Activated CD8-positive, alpha-beta memory T cell treated with anti-CD3 and anti-CD28 coated beads, Interleukin-2, amount 50 U/mL, for 24 hours (primary cell): Measurements from ENCODE around the gene IL17C.
A peak's percentile ranks its signal among the peaks of the same experiment; 100 is the strongest.
"Not testable (repeated sequence)": the region's sequence is repeated elsewhere in the genome, so short reads cannot be mapped to it uniquely, and the experiment has no call there.

Source experiments
- DNase-seq: peaks from one replicate; pipeline ENCODE4 v3.0.0-alpha.2; 2020; ENCODE audit errors: extremely low read depth

The IL17C gene

DNA sequence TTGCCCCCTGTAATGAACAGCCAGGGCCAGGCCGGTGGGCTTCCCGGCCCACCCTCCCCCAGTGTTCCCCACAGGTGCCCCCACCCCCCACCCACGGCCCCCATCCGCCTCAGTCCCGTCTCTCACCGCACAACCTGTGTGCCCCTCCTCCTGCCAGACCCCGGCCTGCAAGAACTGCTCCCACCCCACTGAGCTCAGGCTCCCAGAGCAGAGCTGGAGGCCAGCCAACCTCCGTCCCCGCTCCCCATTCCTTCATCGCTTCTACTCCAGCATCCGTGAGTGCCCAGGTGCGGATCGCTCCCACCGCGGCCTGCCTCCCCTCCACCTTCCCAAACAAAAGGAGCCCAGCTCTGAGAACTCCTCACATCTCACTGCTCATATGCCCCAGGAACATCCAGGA, 20.3 kb downstream of the IL17C start:
- DNase-seq, result no peak

GRCh38 chr16:88659160-88659559, 20.8 kb downstream of the IL17C start:
- DNase-seq, result no peak

GRCh38 chr16:88661468-88661867, 23.1 kb downstream of the IL17C start:
- DNase-seq, result no peak

GRCh38 chr16:88662222-88662842, 24.0 kb downstream of the IL17C start:
- no peak for DNase-seq

DNA sequence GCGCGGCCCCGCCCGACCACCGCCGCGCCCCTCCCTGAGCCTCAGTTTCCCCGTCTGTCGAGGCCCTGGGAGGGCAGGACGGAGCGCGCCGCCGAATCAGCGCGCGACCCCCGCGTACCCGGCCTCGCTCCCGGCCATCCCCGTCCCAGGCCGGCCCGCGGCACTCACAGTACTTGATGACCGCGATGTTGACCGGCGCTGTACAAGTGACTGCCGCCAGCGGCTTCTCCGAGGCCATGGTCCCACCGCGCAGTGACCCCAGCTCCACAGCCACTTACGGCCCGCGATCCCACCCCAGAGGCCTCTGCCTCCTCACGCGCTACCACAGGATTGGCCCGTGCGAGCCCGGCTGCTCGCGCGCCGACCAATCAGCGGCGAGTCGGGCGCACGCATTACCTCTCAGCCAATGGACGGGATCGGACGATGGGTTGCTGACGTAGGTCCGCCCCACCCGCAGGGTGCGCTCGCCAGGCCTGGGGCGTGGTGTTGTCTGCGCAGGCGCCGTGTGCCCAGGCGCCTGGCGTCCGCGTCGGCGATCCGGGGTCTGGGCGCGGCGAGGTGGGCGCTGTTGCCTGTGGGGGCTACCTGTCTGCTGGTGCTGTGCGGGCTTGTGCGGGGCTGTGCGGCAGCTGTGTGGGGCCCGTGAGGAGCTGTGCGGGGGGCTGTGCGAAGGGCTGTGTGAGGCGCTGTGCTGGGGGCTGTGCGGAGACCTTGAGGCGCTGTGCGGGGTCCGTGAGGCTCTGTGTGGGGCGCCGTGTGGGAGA, 24.7 kb downstream of the IL17C start, which contains the start of gene MVD:
Gene MVD (minus strand): TSS at position 249 of the 764 bp plus-strand sequence. CDS start 11 bp downstream, at position 238.
- DNase-seq, result peak; percentile 86

DNA sequence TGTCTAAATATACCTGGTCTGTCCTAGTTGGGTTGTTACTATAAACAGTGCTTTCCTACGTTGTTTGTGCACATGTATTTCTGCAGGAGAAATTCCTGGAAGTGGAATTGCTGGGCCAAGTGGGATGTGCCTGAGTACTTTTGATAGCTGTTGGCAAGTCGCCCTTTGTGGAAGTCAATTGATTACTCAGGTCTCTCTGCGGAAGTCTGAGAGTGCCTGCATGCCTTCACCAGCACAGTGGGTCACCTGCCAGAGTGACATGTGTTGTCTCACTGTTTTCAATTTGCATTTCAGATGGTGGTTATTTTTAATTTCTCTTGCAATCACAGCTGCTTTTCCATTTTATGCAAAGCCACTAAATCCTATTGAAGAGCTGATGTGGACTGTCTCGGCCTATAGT, 26.8 kb downstream of the IL17C start:
- no peak for DNase-seq

DNA sequence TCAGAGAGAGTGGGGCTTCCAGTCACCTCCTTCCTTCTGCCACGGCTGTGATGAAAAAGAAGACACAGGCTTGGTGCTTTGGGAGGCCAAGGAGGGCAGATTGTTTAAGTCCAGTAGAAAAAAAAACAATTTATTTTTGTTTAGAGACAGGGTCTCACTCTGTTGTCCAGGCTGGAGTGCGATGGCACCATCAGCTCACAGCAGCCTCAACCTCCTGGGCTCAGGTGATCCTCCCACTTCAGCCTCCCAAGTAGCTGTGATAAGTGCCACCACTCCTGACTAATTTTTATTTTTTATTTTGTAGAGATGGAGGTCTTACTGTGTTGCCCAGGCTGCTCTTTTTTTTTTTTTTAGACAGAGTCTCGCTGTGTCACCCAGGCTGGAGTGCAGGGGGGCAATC, 27.2 kb downstream of the IL17C start:
- DNase-seq, result no peak

- no peak for DNase-seq
Measured at GRCh38 chr16:88667461-88667860, 29.1 kb downstream of the IL17C start.

GRCh38 chr16:88669493-88669892, 31.1 kb downstream of the IL17C start:
- DNase-seq, result not testable (repeated sequence)

DNA sequence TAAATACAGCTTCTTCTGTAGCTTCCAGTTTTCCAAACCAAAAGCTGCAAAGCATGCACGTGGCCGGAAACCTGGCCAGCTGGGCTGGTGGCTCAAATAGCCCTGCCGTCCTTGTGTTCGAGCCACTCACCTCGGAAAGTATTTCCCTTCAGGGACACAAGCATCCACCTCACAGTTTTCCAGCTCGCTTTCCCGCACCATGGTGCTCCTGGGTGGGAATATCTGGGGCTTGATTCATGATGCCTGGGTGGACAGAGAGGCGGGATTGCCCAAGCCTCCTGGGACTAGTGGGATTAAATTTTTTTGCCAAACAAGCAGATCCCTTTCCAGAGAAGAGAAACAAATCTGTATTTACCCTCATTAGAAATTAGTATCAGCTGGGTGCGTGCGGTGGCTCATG, 31.6 kb downstream of the IL17C start:
- no peak for DNase-seq

- DNase-seq, result no peak
Measured at GRCh38 chr16:88671806-88672205, 33.4 kb downstream of the IL17C start.

- no peak for DNase-seq
Measured at GRCh38 chr16:88672776-88673175, 34.4 kb downstream of the IL17C start.

- DNase-seq, result no peak
Measured at GRCh38 chr16:88673716-88674379, 35.5 kb downstream of the IL17C start.

DNA sequence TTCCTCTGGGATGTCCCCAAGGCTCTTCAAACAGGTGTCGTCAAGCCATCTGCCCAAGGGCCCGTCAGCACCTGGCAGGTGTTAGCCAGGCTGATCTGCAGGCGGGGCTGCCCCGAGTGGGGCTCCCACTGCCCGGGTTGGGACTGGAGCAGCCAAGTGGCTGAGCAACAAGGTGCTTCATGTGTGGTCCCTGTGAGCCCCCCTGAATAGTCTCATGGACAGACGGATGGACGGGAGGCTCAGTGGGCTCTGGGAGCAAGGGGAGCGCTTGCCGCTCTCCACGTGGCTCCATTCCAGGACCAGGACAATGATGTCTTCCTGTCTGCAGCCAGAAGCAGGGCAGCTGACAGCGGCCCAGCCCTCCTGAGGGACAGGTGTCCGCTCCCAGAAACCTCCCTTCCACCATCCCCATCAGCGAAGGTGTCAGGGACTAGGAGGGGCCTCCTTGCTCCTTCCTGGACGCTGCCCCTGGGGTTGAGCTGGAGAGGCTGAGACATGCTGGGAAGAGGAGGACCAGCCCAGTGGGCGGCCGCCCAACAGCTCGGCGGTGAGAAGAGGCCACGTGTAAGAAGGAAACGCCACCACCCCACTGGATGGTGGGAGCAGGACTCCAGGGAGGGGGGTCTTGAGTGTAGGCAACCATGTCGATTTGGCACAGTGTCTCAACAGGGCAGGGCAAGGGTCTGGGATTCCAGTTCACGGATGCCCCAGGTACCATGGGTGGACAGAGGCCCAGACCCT, 38.3 kb downstream of the IL17C start:
- no peak for DNase-seq

DNA sequence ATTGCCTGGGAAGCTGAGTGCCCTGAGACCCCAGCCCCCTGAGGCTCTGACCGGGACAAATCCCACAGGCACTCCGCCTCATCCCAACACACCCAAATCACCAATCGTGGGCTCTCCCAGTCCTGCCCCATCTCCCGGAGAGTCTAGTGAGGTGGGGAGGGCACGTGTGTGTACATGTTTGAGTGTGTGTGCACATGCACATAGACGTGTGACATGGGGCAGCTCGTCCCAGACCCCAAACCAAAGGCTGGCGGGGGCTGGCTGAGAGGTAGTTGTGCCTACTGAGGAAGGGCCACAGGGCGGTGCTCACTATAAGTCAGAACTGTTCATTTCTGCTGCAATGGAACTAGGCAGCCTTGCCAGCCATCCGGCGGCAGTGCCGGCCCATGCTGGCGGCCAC, 39.3 kb downstream of the IL17C start:
- DNase-seq, result no peak

DNA sequence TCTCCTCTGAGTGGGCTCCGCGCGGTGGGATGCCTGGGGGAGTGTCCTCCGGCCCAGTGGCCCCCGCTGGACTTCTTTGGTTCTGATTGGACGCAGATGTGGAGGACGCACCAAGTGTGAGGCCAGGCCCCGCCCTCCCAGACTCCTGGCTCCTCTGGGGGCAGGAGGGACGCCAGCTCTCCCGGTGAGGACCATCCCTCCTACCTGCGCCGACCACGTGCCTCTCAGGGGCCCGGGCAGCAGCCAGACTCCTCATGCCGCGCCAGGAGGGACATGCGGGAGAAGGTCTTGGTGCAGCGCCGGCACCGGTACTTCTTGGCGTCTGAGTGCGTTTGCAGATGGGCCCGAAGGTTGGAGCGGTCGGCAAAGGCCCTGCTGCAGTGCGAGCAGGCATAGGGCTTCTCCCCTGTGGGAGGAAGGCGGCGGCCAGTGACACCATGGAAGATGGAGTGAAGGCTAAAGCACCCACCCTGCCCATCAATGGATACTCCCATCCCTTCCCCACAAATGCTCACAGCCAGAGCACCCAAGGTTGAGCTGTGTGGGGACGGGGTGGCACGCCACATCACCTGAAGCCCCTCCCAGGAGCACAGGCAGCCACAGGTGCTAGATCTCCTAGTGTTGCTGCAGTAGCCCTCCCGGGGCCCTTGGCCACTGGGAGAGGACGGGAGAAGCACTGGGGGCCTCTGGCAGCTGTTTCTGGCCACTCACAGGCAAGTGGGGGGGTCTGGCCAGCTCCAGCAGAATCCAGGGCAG, 40.0 kb downstream of the IL17C start:
- DNase-seq, result no peak

DNA sequence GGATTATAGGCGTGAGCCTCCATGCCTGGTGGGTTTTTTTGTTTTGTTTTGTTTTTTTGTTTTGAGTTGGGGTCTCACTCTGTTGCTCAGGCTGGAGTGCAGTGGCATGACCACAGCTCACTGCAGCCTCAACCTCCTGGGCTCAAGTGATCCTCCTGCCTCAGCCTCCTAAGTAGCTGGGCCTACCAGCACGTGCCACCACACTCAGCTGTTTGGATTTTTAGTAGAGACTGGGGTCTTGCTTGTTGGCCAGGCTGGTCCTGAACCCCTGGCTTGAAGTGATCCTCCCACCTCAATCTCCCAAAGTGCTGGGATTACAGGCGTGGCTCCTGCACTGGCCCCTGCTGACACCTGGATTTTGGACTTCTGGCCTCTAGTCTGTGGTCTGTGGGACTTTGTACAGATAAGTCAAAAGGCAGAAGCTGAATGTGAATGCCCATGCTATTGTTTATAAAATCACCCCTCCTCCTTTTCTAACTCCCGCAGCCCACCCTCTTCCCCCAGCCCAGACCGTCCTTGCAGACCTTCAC, 42.2 kb downstream of the IL17C start:
- no peak for DNase-seq

DNA sequence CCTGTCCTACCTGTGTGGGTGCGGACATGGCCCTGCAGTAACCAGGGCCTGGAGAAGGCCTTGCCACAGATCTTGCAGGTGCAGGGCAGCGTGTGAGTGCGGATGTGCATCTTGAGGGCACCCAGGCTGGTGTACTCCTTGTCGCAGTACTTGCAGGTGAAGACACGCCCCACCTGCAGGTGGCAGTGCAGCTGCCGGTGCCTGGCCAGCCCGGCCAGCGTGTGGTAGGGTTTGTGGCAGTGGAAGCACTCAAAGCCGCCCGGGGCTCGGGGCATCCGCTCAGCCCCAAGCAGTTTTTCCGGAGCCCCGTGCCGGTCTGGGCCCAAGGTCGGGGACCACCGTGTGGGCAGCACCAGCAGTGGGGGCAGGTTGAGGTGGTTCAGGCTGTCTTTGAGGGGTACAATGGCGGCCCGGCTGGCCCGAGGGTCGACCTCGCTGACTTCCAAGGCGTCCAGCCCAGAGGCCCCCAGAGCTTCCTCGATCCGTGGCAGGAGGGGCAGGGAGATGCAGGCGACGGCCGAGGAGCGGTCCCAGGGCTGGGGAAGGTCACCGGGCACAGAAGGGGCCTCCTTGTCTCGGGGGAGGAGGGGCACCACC, 42.8 kb downstream of the IL17C start:
- DNase-seq, result no peak

DNA sequence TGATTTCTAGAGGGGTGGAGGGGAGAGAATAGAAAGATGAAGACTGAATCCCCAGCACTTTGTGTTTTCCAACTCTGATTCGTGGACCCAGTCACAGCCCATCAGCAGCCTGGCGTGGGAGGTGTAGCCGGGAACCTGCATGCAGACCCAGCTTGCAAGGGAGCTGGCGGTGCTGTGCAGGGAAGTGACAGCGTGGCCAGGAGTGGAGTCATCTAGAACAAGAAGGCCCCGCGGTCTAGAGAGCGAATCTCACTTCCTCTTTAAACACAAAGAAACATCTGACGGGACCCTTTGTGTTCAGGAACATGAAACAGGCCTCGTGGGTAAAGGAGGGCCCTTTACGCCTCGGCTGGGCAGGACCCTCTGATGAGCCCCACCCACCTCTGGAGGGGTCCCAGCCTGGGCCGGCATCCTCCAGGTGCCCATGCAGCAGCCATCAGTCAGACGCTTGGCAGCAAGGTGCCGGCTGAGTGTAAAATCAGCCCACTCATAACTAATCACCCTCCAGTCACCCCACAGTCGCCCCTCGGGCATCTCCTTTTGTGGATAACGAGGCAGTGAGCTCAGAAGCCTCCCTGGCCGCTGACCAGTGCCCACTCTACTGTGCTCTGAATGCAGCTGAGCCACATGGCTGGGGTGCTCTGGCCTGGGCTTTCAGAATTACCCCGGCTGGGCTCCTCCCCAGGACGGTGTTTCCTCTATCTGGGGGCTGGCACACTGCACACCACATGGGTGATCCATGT, 43.5 kb downstream of the IL17C start:
- no peak for DNase-seq

DNA sequence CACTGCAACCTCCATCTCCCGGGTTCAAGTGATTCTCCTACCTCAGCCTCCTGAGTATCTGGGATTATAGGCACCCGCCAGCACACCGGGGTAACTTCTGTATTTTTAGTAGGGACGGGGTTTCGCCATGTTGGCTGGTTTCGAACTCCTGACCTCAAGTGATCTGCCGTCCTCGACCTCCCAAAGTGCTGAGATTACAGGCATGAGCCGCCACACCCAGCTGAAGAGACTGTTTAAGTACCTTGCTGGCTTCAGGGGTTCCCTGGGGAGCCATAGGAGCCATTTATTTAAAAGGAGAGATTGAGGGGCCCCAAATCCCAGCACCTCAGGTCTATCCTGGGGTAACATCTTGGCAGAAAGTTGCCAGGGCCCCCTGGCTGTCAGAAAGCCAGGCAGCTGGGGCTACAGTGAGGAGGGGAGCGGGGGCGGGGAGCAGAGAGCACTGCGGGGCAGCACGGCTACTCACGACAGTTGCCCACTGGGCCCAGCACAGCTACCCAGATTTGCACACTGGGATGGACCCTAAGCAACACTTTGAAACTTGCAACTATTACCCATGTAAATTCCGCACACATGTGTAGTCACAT, 46.3 kb downstream of the IL17C start:
- DNase-seq, result no peak
